CD4-positive, alpha-beta T cell treated with Interleukin-6 for 4 hours (primary cell): ENCODE data around the gene PRDX5.

Source experiments
- DNase-seq: peaks from one replicate; pipeline ENCODE4 v3.0.0-alpha.2; 2020; ENCODE audit warnings: mixed read lengths

PRDX5 gene

DNA sequence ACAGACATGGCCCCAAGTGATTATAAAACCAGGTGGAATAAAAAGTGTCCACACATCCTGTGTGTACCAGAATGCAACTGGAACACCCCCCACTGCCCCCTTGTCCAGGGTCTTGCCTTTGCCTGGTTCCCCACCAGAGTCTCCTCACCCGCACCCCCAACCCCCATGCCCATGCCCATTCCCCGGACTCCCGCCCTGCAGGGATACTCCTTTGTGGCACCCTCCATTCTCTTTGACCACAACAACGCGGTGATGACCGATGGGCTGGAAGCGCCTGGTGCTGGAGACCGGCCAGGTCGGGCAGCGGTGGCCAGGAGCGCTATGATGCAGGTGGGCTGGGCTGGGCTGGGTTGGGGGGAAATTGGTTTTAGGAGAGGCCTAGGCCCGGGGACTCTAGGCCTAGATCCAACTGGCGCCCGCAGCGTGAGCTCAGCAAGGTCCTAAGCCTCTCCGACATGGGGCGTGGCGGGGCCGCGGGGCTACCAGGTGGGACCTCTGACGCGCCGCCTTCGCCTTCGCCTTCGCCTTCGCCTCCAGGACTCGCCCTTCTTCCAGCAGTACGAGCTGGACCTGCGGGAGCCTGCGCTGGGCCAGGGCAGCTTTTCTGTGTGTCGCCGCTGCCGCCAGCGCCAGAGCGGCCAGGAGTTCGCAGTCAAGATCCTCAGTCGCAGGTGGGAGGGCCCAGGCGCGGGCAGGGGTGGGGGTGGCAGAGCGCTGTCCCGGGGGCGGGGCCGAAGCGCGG is 50.2 kb downstream of the PRDX5 start:
- DNase-seq, result no peak

DNA sequence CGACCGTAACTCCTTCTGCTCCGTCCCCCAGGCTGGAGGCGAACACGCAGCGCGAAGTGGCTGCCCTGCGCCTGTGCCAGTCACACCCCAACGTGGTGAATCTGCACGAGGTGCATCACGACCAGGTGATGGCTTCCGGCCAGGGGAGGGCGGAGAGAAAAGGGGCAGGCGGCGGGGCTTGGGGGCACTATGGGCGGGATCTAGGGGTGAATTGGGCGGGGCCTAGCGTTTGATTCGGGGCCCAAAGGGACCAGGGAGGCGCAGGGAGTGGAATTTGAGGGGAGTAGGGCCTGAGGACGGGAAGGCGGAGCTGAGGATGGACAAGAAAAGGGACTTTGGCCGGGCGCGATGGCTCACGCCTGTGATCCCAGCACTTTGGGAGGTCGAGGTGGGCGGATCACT is 50.8 kb downstream of the PRDX5 start:
- DNase-seq, result no peak

DNA sequence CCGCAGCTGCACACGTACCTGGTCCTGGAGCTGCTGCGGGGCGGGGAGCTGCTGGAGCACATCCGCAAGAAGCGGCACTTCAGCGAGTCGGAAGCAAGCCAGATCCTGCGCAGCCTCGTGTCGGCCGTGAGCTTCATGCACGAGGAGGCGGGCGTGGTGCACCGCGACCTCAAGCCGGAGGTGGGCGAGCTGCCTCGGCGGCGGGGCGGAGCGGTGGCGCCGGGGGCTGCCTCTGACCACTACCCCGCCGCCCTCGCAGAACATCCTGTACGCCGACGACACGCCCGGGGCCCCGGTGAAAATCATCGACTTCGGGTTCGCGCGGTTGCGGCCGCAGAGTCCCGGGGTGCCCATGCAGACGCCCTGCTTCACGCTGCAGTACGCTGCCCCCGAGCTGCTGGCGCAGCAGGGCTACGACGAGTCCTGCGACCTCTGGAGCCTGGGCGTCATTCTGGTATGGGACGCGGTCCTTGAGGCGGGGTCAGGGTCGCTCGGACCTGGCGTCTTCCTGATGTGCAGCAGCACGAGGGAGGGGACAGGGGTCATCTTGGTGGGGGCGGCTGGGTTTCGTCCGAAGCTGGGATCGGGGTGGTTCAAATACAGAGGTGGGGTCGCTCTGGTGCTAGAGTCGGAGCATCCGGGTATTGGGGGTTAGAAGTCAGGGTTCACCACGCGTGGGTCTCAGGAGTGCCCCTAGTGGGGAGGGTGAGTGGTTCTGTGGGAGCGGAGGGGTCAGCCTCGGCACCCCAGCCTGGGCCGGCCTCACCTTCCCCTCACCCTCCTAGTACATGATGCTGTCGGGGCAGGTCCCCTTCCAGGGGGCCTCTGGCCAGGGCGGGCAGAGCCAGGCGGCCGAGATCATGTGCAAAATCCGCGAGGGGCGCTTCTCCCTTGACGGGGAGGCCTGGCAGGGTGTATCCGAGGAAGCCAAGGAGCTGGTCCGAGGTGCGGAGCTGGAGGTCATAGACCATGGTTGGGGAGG is 51.8 kb downstream of the PRDX5 start:
- DNase-seq, result no peak

DNA sequence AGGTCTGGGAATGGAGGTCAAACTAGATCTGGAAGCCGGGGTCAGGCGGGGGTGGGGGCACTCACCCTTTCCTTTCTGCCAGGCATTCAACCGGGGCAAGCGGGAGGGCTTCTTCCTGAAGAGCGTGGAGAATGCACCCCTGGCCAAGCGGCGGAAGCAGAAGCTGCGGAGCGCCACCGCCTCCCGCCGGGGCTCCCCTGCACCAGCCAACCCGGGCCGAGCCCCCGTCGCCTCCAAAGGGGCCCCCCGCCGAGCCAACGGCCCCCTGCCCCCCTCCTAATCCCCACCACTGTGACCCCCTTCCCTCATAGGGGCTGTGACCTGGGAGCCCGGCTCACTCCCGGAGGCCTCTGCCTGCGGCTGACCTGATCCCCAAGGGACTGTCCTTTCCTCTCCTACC is 53.3 kb downstream of the PRDX5 start:
- DNase-seq, result no peak
